Measurements from ENCODE around the gene SMAP1.

SMAP1 gene

DNA sequence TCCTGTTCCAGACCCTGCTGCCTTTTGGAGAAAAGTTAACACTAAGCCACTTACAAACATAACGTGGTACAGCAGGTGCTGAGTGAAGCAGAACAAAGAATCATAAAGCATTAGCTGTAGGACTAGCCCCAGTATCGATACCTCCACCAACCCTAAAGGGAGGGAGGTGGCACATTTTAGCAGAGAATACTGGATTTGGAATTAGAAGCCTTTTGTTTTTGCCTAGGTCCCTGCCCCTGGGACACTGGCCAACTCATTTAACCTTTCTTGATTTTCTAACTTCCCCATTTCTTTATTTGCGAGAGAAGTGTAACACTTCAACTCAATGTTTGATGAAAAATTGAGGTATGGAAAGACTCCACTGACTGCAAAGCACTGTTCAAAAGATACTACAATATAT, 195.7 kb downstream of the SMAP1 start:
- H3K9me3 ChIP-seq, result no peaks in the 10 kb centered on the region
- H3K36me3 ChIP-seq, result peaks cover 34% of the 10 kb centered on the region
- no peak for TF ChIP-seq CTCF (IDR thresholded peaks at IDR 0.05)
- no peaks in the 10 kb centered on the region for H3K4me1 ChIP-seq (ENCODE audit: control insufficient read depth in 1 of 2, insufficient read depth in 1 of 2, low read depth in 1 of 2, low read length in 1 of 2)
- no peaks in the 10 kb centered on the region for H3K27me3 ChIP-seq
- no peak overlapping the region for H3K4me3 ChIP-seq (ENCODE audit: low read depth in 1 of 2, low read length in 1 of 2)
- H3K27ac ChIP-seq, result no peak overlapping the region

DNA sequence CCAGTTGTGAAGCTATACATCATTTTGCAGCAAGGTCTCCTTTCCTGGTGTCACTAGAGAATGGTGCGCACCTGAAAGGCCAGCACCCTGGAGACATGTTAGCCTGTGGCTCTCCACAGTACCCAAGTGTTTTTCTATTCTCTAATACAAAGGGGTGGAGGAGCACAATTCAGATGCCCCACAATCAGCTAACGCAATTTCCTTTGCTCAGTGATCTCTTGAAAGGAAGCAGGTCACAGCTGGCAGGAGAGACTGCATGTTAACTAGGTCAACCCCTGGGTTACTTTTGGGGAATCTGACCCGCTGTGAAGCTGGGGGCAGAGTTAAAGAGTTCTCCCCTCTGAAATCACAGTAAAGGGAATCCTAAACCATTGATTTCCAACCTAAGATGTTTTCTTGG, 196.7 kb downstream of the SMAP1 start:
- Histone ChIP-seq H3K27me3 (no peaks in the 10 kb centered on the region), H3K27ac (no peak overlapping the region), H3K4me3 (ENCODE audit: low read depth in 1 of 2, low read length in 1 of 2) (no peak overlapping the region), H3K4me1 (ENCODE audit: control insufficient read depth in 1 of 2, insufficient read depth in 1 of 2, low read depth in 1 of 2, low read length in 1 of 2) (no peaks in the 10 kb centered on the region), H3K9me3 (no peaks in the 10 kb centered on the region), H3K36me3 (peaks cover 25% of the 10 kb centered on the region)
- TF ChIP-seq CTCF (IDR thresholded peaks at IDR 0.05), result no peak

- Histone ChIP-seq H3K36me3 (no peaks in the 10 kb centered on the region), H3K4me1 (ENCODE audit: control insufficient read depth in 1 of 2, insufficient read depth in 1 of 2, low read depth in 1 of 2, low read length in 1 of 2) (no peaks in the 10 kb centered on the region), H3K27ac (no peak overlapping the region), H3K4me3 (ENCODE audit: low read depth in 1 of 2, low read length in 1 of 2) (no peak overlapping the region), H3K9me3 (no peaks in the 10 kb centered on the region), H3K27me3 (no peaks in the 10 kb centered on the region)
- no peak for TF ChIP-seq CTCF (IDR thresholded peaks at IDR 0.05)
Measured at GRCh38 chr6:70872469-70872868, 204.8 kb downstream of the SMAP1 start.

DNA sequence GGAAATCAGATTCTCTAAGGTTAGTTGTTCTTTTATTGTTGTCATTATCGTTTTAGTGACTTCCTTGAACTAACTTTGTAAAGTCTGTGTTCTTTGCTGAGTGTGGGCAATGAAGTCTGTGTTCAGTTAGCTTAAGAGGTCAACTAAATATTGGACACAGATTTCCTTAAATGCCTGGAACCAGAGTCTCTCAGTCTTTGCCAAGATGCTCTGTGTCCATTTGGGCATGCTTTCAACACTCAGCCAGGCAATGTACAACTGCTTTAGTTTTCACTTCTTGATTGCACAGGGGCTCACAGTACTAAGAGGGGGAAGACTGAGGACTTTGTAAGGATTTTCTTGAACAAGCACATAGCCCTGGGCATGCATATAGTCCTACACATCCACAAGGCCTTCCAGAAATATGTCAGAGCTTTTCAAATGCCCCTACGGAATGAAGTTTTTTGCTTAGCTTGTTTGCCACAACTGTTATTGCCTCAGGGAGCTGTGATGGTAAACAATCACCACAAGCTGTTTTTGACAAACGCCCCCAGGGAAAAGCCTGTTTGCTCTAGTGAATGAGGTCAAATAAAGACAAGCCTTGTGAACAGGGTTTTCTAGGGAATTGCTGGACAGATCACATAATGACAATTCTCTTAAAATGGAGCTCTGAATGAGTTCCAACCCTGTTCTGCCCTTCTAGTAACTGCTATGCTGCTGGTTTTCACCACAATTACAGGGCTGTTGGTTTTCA, 206.7 kb downstream of the SMAP1 start:
- no peak overlapping the region for H3K4me3 ChIP-seq (ENCODE audit: low read depth in 1 of 2, low read length in 1 of 2)
- no peak overlapping the region for H3K27ac ChIP-seq
- H3K9me3 ChIP-seq, result no peaks in the 10 kb centered on the region
- TF ChIP-seq CTCF (IDR thresholded peaks at IDR 0.05), result no peak
- peaks cover under 1% of the 10 kb centered on the region for H3K27me3 ChIP-seq
- H3K4me1 ChIP-seq (ENCODE audit: control insufficient read depth in 1 of 2, insufficient read depth in 1 of 2, low read depth in 1 of 2, low read length in 1 of 2), result no peaks in the 10 kb centered on the region
- no peaks in the 10 kb centered on the region for H3K36me3 ChIP-seq

- Histone ChIP-seq H3K4me1 (ENCODE audit: control insufficient read depth in 1 of 2, insufficient read depth in 1 of 2, low read depth in 1 of 2, low read length in 1 of 2) (no peaks in the 10 kb centered on the region), H3K4me3 (ENCODE audit: low read depth in 1 of 2, low read length in 1 of 2) (no peak overlapping the region), H3K27me3 (peaks cover 10% of the 10 kb centered on the region), H3K36me3 (no peaks in the 10 kb centered on the region), H3K9me3 (no peaks in the 10 kb centered on the region), H3K27ac (no peak overlapping the region)
- TF ChIP-seq CTCF (IDR thresholded peaks at IDR 0.05), result no peak
Measured at GRCh38 chr6:70879496-70879895, 211.8 kb downstream of the SMAP1 start.

All from neutrophil (primary cell).